Smooth muscle cell (in vitro differentiated cells): ENCODE data around the gene SAFB2. TPM values are rescaled to one million over a fixed set of nuclear protein-coding genes. Genes with fewer than 3 reads are reported as not detected.

Experiments used
- DNase-seq: peaks from one replicate; lab custom pipeline; 2025; ENCODE audit not compliant: unreplicated experiment; lab: John Stamatoyannopoulos, UW
- H2AFZ ChIP-seq: fragments of 200-600 bp; sonication (generic); 2 replicates; pipeline ENCODE4 v1.6.0; 2016; ENCODE audit warnings: antibody characterized with exemption, low read depth, mild to moderate bottlenecking
- H3F3A ChIP-seq: fragments of 200-600 bp; sonication (generic); 2 replicates; pipeline ENCODE4 v1.6.0; 2017; ENCODE audit warnings: antibody characterized with exemption, low read depth
- H3K27ac ChIP-seq: fragments of 200-600 bp; sonication (generic); 2 replicates; pipeline ENCODE4 v1.5.1; 2016; ENCODE audit warnings: low read depth, mild to moderate bottlenecking
- H3K27me3 ChIP-seq: fragments of 200-600 bp; sonication (generic); 2 replicates; pipeline ENCODE4 v1.6.1; 2016; ENCODE audit warnings: low read depth, mild to moderate bottlenecking
- H3K36me3 ChIP-seq: fragments of 200-600 bp; sonication (generic); 2 replicates; pipeline ENCODE4 v1.5.1; 2016; ENCODE audit warnings: low read depth
- H3K4me1 ChIP-seq: fragments of 200-600 bp; sonication (generic); 2 replicates; pipeline ENCODE4 v1.5.1; 2016; ENCODE audit warnings: low read depth
- H3K4me2 ChIP-seq: fragments of 200-600 bp; sonication (generic); 2 replicates; pipeline ENCODE4 v1.6.0; 2016; ENCODE audit warnings: mild to moderate bottlenecking
- H3K4me3 ChIP-seq: fragments of 200-600 bp; sonication (generic); 2 replicates; pipeline ENCODE4 v1.5.1; 2016; ENCODE audit warnings: mild to moderate bottlenecking
- H3K79me2 ChIP-seq: fragments of 200-600 bp; sonication (generic); 2 replicates; pipeline ENCODE4 v1.6.0; 2016; ENCODE audit warnings: low read depth, mild to moderate bottlenecking
- H3K9ac ChIP-seq: fragments of 200-600 bp; sonication (generic); 2 replicates; pipeline ENCODE4 v1.6.0; 2016; ENCODE audit warnings: low read depth
- H3K9me3 ChIP-seq: fragments of 200-600 bp; sonication (generic); replicated peaks from 2 replicates; pipeline ENCODE4 v1.5.1; 2016; ENCODE audit warnings: low read depth
- H4K20me1 ChIP-seq: fragments of 200-600 bp; sonication (generic); 2 replicates; pipeline ENCODE4 v1.6.0; 2016; ENCODE audit warnings: low read depth
- CTCF ChIP-seq: fragments of 200-600 bp; sonication (generic); IDR thresholded peaks from 2 replicates; pipeline ENCODE4 v1.5.1; 2017; ENCODE audit warnings: borderline replicate concordance, mild to moderate bottlenecking, antibody characterized with exemption; ENCODE audit not compliant: insufficient read depth, poor library complexity, severe bottlenecking
- WGBS: methylation state at CpG from one replicate; pipeline ENCODE4 v1.1.7; 2016; ENCODE audit warnings: low lambda C conversion rate; 5-methylcytosine and 5-hydroxymethylcytosine counted together
- polyA plus RNA-seq: library from polyadenylated mRNA; unstranded; fragments of >200 nt; fragmentation: Nextera tagmentation; extraction: Ambion mirVana; gene quantifications from 2 replicates; pipeline ENCODE4 v1.2.1, GENCODE V29; 2016
- total RNA-seq: library from RNA; depleted of rRNA; stranded (reverse); fragments of >200 nt; gene quantifications from 2 replicates; pipeline ENCODE4 v1.2.3, GENCODE V29; 2014

Gene SAFB2
- total and polyA plus RNA-seq, 2 experiments from 2014 or later, result 28.9 to 44.9 TPM

- Histone ChIP-seq H3K27me3 (no peaks in the 10 kb centered on the region), H3K4me3 (no peak overlapping the region), H3F3A (no peaks in the 10 kb centered on the region), H3K79me2 (no peaks in the 10 kb centered on the region), H4K20me1 (no peaks in the 10 kb centered on the region), H2AFZ (no peak overlapping the region), H3K27ac (no peak overlapping the region), H3K4me2 (no peak overlapping the region), H3K9me3 (no peaks in the 10 kb centered on the region), H3K36me3 (no peaks in the 10 kb centered on the region), H3K4me1 (no peaks in the 10 kb centered on the region), H3K9ac (no peak overlapping the region)
- 84% methylated on average over 19 of the region's 19 CpGs for WGBS
- TF ChIP-seq CTCF, result no peak
- no peak for DNase-seq
Observed at GRCh38 chr19:5560156-5560555, 62.4 kb downstream of the SAFB2 start.

GRCh38 chr19:5559804-5560133, 62.8 kb downstream of the SAFB2 start:
- no peak overlapping the region for H3K4me3 ChIP-seq
- no peak overlapping the region for H3K9ac ChIP-seq
- H3K79me2 ChIP-seq, result no peaks in the 10 kb centered on the region
- H3K27me3 ChIP-seq, result no peaks in the 10 kb centered on the region
- no peak overlapping the region for H2AFZ ChIP-seq
- WGBS, result 81% methylated on average over 3 of the region's 3 CpGs
- no peak overlapping the region for H3K4me2 ChIP-seq
- H3F3A ChIP-seq, result no peaks in the 10 kb centered on the region
- no peaks in the 10 kb centered on the region for H4K20me1 ChIP-seq
- no peak overlapping the region for H3K27ac ChIP-seq
- no peak for DNase-seq
- H3K36me3 ChIP-seq, result no peaks in the 10 kb centered on the region
- no peaks in the 10 kb centered on the region for H3K9me3 ChIP-seq
- H3K4me1 ChIP-seq, result no peaks in the 10 kb centered on the region
- no peak for TF ChIP-seq CTCF

- TF ChIP-seq CTCF, result no peak
- Histone ChIP-seq H3K4me2 (no peak overlapping the region), H4K20me1 (no peaks in the 10 kb centered on the region), H3K4me1 (no peaks in the 10 kb centered on the region), H3K9me3 (no peaks in the 10 kb centered on the region), H3K36me3 (no peaks in the 10 kb centered on the region), H3F3A (no peaks in the 10 kb centered on the region), H3K27ac (peak overlapping the region; percentile 16), H2AFZ (no peak overlapping the region), H3K79me2 (no peaks in the 10 kb centered on the region), H3K4me3 (no peak overlapping the region), H3K9ac (no peak overlapping the region), H3K27me3 (no peaks in the 10 kb centered on the region)
- DNase-seq, result no peak
- 70% methylated on average over 2 of the region's 2 CpGs for WGBS
Observed at GRCh38 chr19:5558101-5558621, 64.4 kb downstream of the SAFB2 start.

GRCh38 chr19:5557691-5558090, 64.9 kb downstream of the SAFB2 start:
- Histone ChIP-seq H3K4me3 (no peak overlapping the region), H3K9ac (no peak overlapping the region), H2AFZ (no peak overlapping the region)

More at GRCh38 chr19:5557691-5558090, 64.9 kb downstream of the SAFB2 start:
- TF ChIP-seq CTCF, result no peak
- Histone ChIP-seq H3K9me3 (no peaks in the 10 kb centered on the region), H3K4me2 (no peak overlapping the region), H3F3A (no peaks in the 10 kb centered on the region), H3K27me3 (no peaks in the 10 kb centered on the region), H3K36me3 (no peaks in the 10 kb centered on the region), H4K20me1 (no peaks in the 10 kb centered on the region), H3K27ac (peak overlapping the region; percentile 16), H3K4me1 (no peaks in the 10 kb centered on the region), H3K79me2 (no peaks in the 10 kb centered on the region)
- DNase-seq, result no peak
- WGBS, result 86% methylated on average over 13 of the region's 13 CpGs
